Colonic mucosa (tissue), 4 donors: ENCODE results near the gene ACTR1A. TPM values are rescaled to one million over a fixed set of nuclear protein-coding genes. Genes with fewer than 3 reads are reported as not detected.
A peak's percentile ranks its signal among the peaks of the same experiment; 100 is the strongest.
"Not testable (repeated sequence)": the region's sequence is repeated elsewhere in the genome, so short reads cannot be mapped to it uniquely, and the experiment has no call there.

ENCODE experiments used
- DNase-seq: peaks from one replicate; pipeline ENCODE4 v3.0.0-alpha.2; 2020
- H3K27ac ChIP-seq: fragments of 200-600 bp; one replicate; pipeline ENCODE4 v1.8.0; 2021
- H3K27me3 ChIP-seq: fragments of 200-600 bp; one replicate; pipeline ENCODE4 v1.8.0; 2021
- H3K36me3 ChIP-seq: fragments of 200-600 bp; one replicate; pipeline ENCODE4 v1.8.0; 2021
- H3K4me1 ChIP-seq: fragments of 200-600 bp; one replicate; pipeline ENCODE4 v1.8.0; 2021; ENCODE audit warnings: mild to moderate bottlenecking
- H3K4me3 ChIP-seq: fragments of 200-600 bp; one replicate; pipeline ENCODE4 v1.8.0; 2021
- H3K9ac ChIP-seq, 2 donors: one replicate each; pipeline ENCODE4 v1.7.0; 2013; ENCODE audit warnings: control low read depth in 2 of 2, low read depth in 2 of 2, low read length in 2 of 2
- H3K9me3 ChIP-seq: fragments of 200-600 bp; one replicate; pipeline ENCODE4 v1.8.0; 2021
- intact Hi-C: fragments of 100-400 bp; cut with DNase I; formaldehyde crosslinking; loops from one replicate; pipeline ENCODE4 v1.14.1; 2022
- total RNA-seq, 2 donors: library from RNA; stranded (reverse); fragmentation: NEBNext Ultra II Directional in 1 of 2; extraction: Animal tissue kit (Norgen Biotek cat#: 25700) in 1 of 2; gene quantifications; one replicate each; pipeline ENCODE4 v1.2.1, GENCODE V29; 2021
- TF ChIP-seq, protein P1 (sequence below): fragments of 200-600 bp; IDR thresholded peaks from one replicate; pipeline ENCODE4 v1.8.0; 2022; ENCODE audit warnings: antibody characterized with exemption, mild to moderate bottlenecking
- donor health status: healthy.
- donor health status: DM: no; HTN: no; CAD: no.
- donor health status: DM: no; HTN: no; CAD: no.

The ACTR1A gene
- total RNA-seq, 2 donors from 2014 or later, result 76.4 to 88.8 TPM

DNA sequence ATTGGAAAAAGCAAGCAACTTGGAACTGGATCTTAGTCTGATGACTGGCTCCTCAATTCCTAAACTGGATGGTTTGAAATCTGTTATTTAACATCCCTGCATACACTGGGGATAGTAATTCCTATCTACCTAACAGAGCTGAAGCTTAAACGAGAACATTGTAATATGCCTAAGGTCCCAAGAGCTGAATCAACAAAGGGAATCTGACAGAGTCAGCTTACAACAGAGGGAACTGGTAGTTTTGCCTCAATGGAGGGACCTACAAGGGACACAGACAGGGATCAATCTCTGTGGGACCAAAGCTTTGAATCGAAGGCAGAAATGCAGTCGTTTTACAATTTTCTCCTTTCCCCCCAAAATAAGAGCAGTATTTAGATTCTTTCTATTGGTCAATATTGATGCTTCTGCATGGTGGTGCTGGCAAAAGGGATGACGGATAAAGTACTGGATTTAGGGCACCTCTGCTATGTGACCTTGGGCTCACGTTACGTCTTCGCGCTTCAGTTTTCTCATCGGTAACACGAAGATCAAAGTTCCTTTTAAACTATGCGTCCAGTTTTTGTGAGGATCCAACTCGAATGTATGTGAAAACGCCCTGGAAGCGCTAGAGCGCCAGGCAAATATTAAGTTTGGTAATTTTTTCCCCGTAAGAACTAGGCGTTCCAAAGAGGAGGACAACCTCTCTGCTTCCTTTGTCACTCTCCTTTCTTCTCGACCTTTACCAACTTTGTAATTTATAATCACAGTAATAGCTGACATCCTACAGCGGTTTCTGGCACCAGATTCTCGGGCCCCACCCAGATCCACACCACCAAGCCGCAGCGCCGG, 1.1 kb downstream of the ACTR1A start:
- DNase-seq, result no peak
- H3K27me3 ChIP-seq, result no peaks in the 10 kb centered on the region
- H3K4me3 ChIP-seq, result peak overlapping the region; percentile 56
- peak overlapping the region; percentile 48 for H3K27ac ChIP-seq
- no peaks in the 10 kb centered on the region for H3K36me3 ChIP-seq
- no peaks in the 10 kb centered on the region for H3K9me3 ChIP-seq
- peaks cover 17% of the 10 kb centered on the region for H3K4me1 ChIP-seq
- intact Hi-C loops, result loop anchor here (10.0 kb wide), 1 partner anchor 203 kb away; no protein-coding TSS in a partner anchor
- TF ChIP-seq, protein P1, sequence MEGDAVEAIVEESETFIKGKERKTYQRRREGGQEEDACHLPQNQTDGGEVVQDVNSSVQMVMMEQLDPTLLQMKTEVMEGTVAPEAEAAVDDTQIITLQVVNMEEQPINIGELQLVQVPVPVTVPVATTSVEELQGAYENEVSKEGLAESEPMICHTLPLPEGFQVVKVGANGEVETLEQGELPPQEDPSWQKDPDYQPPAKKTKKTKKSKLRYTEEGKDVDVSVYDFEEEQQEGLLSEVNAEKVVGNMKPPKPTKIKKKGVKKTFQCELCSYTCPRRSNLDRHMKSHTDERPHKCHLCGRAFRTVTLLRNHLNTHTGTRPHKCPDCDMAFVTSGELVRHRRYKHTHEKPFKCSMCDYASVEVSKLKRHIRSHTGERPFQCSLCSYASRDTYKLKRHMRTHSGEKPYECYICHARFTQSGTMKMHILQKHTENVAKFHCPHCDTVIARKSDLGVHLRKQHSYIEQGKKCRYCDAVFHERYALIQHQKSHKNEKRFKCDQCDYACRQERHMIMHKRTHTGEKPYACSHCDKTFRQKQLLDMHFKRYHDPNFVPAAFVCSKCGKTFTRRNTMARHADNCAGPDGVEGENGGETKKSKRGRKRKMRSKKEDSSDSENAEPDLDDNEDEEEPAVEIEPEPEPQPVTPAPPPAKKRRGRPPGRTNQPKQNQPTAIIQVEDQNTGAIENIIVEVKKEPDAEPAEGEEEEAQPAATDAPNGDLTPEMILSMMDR, result no peak
- peak overlapping the region; percentile 58 to 69 for H3K9ac ChIP-seq

DNA sequence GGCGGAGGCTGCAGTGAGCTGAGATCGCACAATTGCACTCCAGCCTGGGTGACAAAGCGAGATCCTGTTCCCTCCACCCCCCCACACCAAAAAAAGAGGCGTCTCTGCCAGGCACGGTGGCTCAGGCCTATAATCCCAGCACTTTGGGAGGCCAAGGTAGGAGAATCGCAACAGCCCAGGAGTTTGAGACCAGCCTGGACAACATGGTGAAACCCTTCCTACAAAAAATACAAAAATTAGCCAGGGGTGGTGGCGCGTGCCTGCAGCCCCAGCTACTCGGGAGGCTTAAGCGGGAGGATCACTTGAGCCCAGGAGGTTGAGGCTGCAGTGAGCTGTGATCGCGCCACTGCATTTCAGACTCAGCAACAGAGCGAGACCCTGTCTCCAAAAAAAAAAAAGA, 1.8 kb downstream of the ACTR1A start:
- not testable (repeated sequence) for H3K36me3 ChIP-seq, H3K9ac ChIP-seq, DNase-seq, H3K4me3 ChIP-seq, H3K27me3 ChIP-seq, H3K9me3 ChIP-seq, H3K27ac ChIP-seq
- peaks cover 17% of the 10 kb centered on the region for H3K4me1 ChIP-seq
- intact Hi-C loops, result loop anchor here (10.0 kb wide), 1 partner anchor 204 kb away; no protein-coding TSS in a partner anchor

DNA sequence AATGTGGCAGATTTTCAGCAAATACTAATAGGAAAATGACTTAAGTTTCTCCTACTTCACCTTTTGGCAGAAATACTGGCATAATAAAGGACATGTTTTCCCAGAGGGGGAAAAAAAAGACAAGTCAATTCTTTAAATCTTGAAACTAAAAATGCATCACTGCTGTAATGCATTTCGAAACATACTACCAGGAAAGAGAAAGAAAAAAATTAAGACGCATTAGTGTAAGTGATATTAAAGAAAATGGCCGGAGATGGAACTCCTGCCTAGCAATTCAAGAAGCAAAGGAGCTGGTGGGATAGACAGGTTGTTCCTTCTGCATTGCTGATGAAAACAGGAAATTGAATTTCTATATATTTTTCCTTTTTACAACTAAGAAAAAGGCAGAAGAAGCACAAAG, 3.2 kb downstream of the ACTR1A start:
- Histone ChIP-seq H3K36me3 (no peaks in the 10 kb centered on the region), H3K27me3 (no peaks in the 10 kb centered on the region), H3K27ac (no peak overlapping the region), H3K4me3 (no peak overlapping the region), H3K9me3 (no peaks in the 10 kb centered on the region), H3K9ac (no peak overlapping the region), H3K4me1 (peaks cover 12% of the 10 kb centered on the region)
- intact Hi-C loops, result no loop called here
- no peak for DNase-seq
- TF ChIP-seq, protein P1, result no peak

DNA sequence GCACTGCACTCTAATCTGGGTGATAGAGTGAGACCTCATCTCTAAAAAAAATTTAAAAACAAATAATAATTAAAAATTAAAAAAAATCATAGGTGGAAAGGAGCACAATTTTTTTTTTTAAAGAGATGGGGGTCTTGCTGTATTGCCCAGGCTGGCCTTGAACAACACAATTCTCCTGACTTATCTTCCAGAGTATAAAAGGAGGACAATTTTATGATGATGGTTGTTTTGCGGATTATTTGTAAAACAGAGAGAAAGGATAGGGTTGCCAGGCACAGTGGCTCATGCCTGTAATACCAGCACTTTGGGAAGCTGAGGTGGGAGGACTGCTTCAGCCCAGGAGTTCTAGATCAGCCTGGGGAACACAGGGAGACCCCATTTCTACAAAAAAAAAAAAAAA, 5.0 kb downstream of the ACTR1A start:
- Histone ChIP-seq H3K36me3 (no peaks in the 10 kb centered on the region), H3K9ac (no peak overlapping the region), H3K9me3 (no peaks in the 10 kb centered on the region), H3K4me1 (peaks cover 6% of the 10 kb centered on the region), H3K27me3 (no peaks in the 10 kb centered on the region), H3K27ac (no peak overlapping the region), H3K4me3 (no peak overlapping the region)
- intact Hi-C loops, result no loop called here
- TF ChIP-seq, protein P1, result no peak
- DNase-seq, result no peak

DNA sequence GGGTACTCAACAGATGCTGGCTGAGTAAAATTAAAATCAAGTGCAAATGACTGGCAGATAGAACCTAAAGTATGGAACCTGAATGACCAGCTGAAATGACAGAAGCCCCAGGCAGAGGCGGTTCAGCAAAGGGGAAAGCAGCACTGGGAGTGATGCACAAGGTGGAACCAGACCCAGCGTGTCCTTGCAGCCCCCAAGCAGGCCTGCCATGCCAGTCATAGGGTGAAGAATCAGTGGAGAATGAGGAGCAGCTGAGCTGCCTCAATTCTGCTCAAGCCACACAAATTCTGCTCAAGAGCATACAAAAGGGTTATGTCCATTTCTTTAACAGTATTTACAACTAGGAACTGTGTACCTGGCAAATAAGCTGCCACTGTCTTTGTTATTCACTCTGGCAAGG, 8.7 kb downstream of the ACTR1A start:
- DNase-seq, result no peak
- Histone ChIP-seq H3K4me3 (no peak overlapping the region), H3K9me3 (no peaks in the 10 kb centered on the region), H3K9ac (no peak overlapping the region), H3K36me3 (peaks cover 2% of the 10 kb centered on the region), H3K4me1 (no peaks in the 10 kb centered on the region), H3K27me3 (no peaks in the 10 kb centered on the region), H3K27ac (no peak overlapping the region)
- TF ChIP-seq, protein P1, result no peak
- intact Hi-C loops, result no loop called here

DNA sequence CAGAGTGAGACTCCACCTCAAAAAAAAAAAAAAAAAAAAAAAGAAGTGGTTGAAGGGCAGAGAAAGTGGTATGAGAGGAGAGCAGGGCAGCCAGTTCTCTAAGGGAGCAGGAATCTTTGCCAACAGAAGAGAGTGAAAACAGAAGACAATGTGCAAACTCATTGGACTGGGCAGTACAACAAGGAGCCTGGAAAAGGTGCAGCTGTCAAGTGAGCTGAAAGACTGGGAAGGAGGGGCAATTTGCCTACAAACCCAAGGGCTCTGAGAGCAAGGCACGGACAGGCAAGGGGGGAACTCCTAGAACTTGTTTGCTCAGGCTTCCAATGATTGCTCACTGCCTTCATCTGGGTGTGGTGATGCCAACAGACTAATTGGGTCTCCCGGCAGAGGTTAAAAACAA, 9.5 kb downstream of the ACTR1A start:
- DNase-seq, result no peak
- intact Hi-C loops, result no loop called here
- Histone ChIP-seq H3K9ac (no peak overlapping the region), H3K36me3 (peaks cover 10% of the 10 kb centered on the region), H3K27ac (no peak overlapping the region), H3K27me3 (no peaks in the 10 kb centered on the region), H3K4me1 (no peaks in the 10 kb centered on the region), H3K9me3 (no peaks in the 10 kb centered on the region), H3K4me3 (no peak overlapping the region)
- TF ChIP-seq, protein P1, result no peak
